Measurements from ENCODE around the gene LAMB1. TPM values are rescaled to one million over a fixed set of nuclear protein-coding genes. Genes with fewer than 3 reads are reported as not detected.
"Not testable (repeated sequence)": the region's sequence is repeated elsewhere in the genome, so short reads cannot be mapped to it uniquely, and the experiment has no call there.

Gene LAMB1
- total RNA-seq, 1 donor from 2014 or later: 335 TPM

GRCh38 chr7:107971613-107972012, 31.3 kb downstream of the LAMB1 start:
- DNase-seq: no peak

- no peak for DNase-seq
These were observed 31.9 kb downstream of the LAMB1 start for GRCh38 chr7:107971100-107971499.

- no peak for DNase-seq
These were observed 33.1 kb downstream of the LAMB1 start for GRCh38 chr7:107969856-107970255.

- no peak for DNase-seq
These were observed 34.5 kb downstream of the LAMB1 start for GRCh38 chr7:107968449-107968848.

- no peak for DNase-seq
These were observed 35.5 kb downstream of the LAMB1 start for GRCh38 chr7:107967420-107967819.

GRCh38 chr7:107966711-107967110, 36.2 kb downstream of the LAMB1 start:
- DNase-seq: peak; percentile 89

GRCh38 chr7:107964510-107964909, 38.5 kb downstream of the LAMB1 start:
- no peak for DNase-seq

GRCh38 chr7:107962817-107963216, 40.1 kb downstream of the LAMB1 start:
- no peak for DNase-seq

GRCh38 chr7:107961405-107961804, 41.6 kb downstream of the LAMB1 start:
- DNase-seq: peak; percentile 64

GRCh38 chr7:107960272-107960671, 42.7 kb downstream of the LAMB1 start:
- DNase-seq: peak; percentile 89

- no peak for DNase-seq
These were observed 43.4 kb downstream of the LAMB1 start for GRCh38 chr7:107959527-107959898.

- peak; percentile 59 for DNase-seq
These were observed 44.0 kb downstream of the LAMB1 start for GRCh38 chr7:107958764-107959526.

GRCh38 chr7:107957436-107957835, 45.5 kb downstream of the LAMB1 start:
- no peak for DNase-seq

GRCh38 chr7:107956950-107957349, 46.0 kb downstream of the LAMB1 start:
- not testable (repeated sequence) for DNase-seq

GRCh38 chr7:107955394-107955793, 47.6 kb downstream of the LAMB1 start:
- DNase-seq: no peak

GRCh38 chr7:107953924-107954303, 49.0 kb downstream of the LAMB1 start:
- DNase-seq: no peak

- no peak for DNase-seq
These were observed 49.6 kb downstream of the LAMB1 start for GRCh38 chr7:107953265-107953923.

- no peak for DNase-seq
These were observed 51.1 kb downstream of the LAMB1 start for GRCh38 chr7:107951896-107952295.

GRCh38 chr7:107951172-107951787, 51.7 kb downstream of the LAMB1 start:
- DNase-seq: no peak

GRCh38 chr7:107949443-107949935, 53.5 kb downstream of the LAMB1 start:
- no peak for DNase-seq

- DNase-seq: no peak
These were observed 54.1 kb downstream of the LAMB1 start for GRCh38 chr7:107948645-107949442.

GRCh38 chr7:107946881-107947280, 56.1 kb downstream of the LAMB1 start:
- peak; percentile 39 for DNase-seq

All from tongue (tissue), 2 donors.